ENCODE measurements around the gene C3orf70. TPM values are rescaled to one million over a fixed set of nuclear protein-coding genes. Genes with fewer than 3 reads are reported as not detected.

The C3orf70 gene
- total RNA-seq, 2 experiments from 2014 or later, result 0.04 TPM; not detected in 1

GRCh38 chr3:185164428-185165217 lies 11.8 kb upstream of the C3orf70 start:
- CTCF ChIA-PET, result interaction anchor here (1.0 to 2.6 kb wide), 2 partner anchors 12 kb away, joined by 3 to 8 read pairs; partner anchors contain the start of gene C3orf70
- H3K27ac Mint-ChIP-seq, result no peak overlapping the region
- no peak overlapping the region for H3K4me3 Mint-ChIP-seq
- H3K4me1 Mint-ChIP-seq, result no peaks in the 10 kb centered on the region
- intact Hi-C loops (cut with DNase I, micrococcal nuclease), result no loop called here
- H3K36me3 Mint-ChIP-seq (ENCODE audit: low read depth), result no peaks in the 10 kb centered on the region
- no peak for ATAC-seq
- H3K27me3 Mint-ChIP-seq, result peaks cover 5% of the 10 kb centered on the region
- POLR2A ChIA-PET, result interaction anchor here (0.6 kb wide), 1 partner anchor 364 kb away, joined by 3 read pairs; no protein-coding TSS in a partner anchor
- H3K9me3 Mint-ChIP-seq (ENCODE audit: low read depth), result no peaks in the 10 kb centered on the region
- no peak for DNase-seq

GRCh38 chr3:185162634-185163033 lies 9.8 kb upstream of the C3orf70 start:
- ChIA-PET CTCF (interaction anchor here (0.6 to 2.6 kb wide), 3 partner anchors 10 to 36 kb away, joined by 3 to 8 read pairs (median 3); partner anchors contain the start of gene C3orf70), POLR2A (no interaction called here)
- DNase-seq, result no peak
- Mint-ChIP-seq H3K36me3 (ENCODE audit: low read depth) (no peaks in the 10 kb centered on the region), H3K27ac (no peak overlapping the region), H3K9me3 (ENCODE audit: low read depth) (no peaks in the 10 kb centered on the region), H3K4me3 (no peak overlapping the region), H3K4me1 (no peaks in the 10 kb centered on the region), H3K27me3 (peaks cover 14% of the 10 kb centered on the region)
- intact Hi-C loops (cut with DNase I, micrococcal nuclease), result no loop called here
- no peak for ATAC-seq

GRCh38 chr3:185161761-185162160 lies 8.9 kb upstream of the C3orf70 start:
- intact Hi-C loops (cut with DNase I, micrococcal nuclease), result no loop called here
- ChIA-PET CTCF (interaction anchor here (1.7 to 2.6 kb wide), 2 partner anchors 10 to 16 kb away, joined by 4 to 8 read pairs; partner anchors contain the start of gene C3orf70), POLR2A (no interaction called here)
- Mint-ChIP-seq H3K27me3 (peaks cover 17% of the 10 kb centered on the region), H3K4me1 (no peaks in the 10 kb centered on the region), H3K9me3 (ENCODE audit: low read depth) (no peaks in the 10 kb centered on the region), H3K27ac (no peak overlapping the region), H3K36me3 (ENCODE audit: low read depth) (no peaks in the 10 kb centered on the region), H3K4me3 (no peak overlapping the region)
- no peak for DNase-seq
- ATAC-seq, result no peak

GRCh38 chr3:185157347-185157746 lies 4.5 kb upstream of the C3orf70 start:
- ATAC-seq (no peak), DNase-seq (no peak)
- Mint-ChIP-seq H3K9me3 (ENCODE audit: low read depth) (no peaks in the 10 kb centered on the region), H3K4me1 (peaks cover 3% of the 10 kb centered on the region), H3K27me3 (peaks cover 18% of the 10 kb centered on the region), H3K27ac (no peak overlapping the region), H3K4me3 (no peak overlapping the region), H3K36me3 (ENCODE audit: low read depth) (no peaks in the 10 kb centered on the region)
- intact Hi-C loops (cut with DNase I, micrococcal nuclease), result no loop called here
- POLR2A ChIA-PET, result no interaction called here
- CTCF ChIA-PET, result interaction anchor here (1.0 to 2.9 kb wide), 3 partner anchors 10 to 21 kb away, joined by 4 to 8 read pairs (median 4); no protein-coding TSS in a partner anchor

GRCh38 chr3:185155678-185156077 lies 2.8 kb upstream of the C3orf70 start:
- Mint-ChIP-seq H3K36me3 (ENCODE audit: low read depth) (no peaks in the 10 kb centered on the region), H3K27me3 (peaks cover 27% of the 10 kb centered on the region), H3K4me3 (no peak overlapping the region), H3K4me1 (peaks cover 5% of the 10 kb centered on the region), H3K9me3 (ENCODE audit: low read depth) (no peaks in the 10 kb centered on the region), H3K27ac (no peak overlapping the region)
- ChIA-PET CTCF (interaction anchor here (0.7 kb wide), 1 partner anchor 10 kb away, joined by 3 read pairs; no protein-coding TSS in a partner anchor), POLR2A (no interaction called here)
- intact Hi-C loops (cut with DNase I, micrococcal nuclease), result no loop called here
- no peak for DNase-seq
- no peak for ATAC-seq

GRCh38 chr3:185153861-185154629 lies 1.2 kb upstream of the C3orf70 start:
- ATAC-seq, result peak; percentile 20
- ChIA-PET CTCF (no interaction called here), POLR2A (no interaction called here)
- no peaks in the 10 kb centered on the region for H3K36me3 Mint-ChIP-seq (ENCODE audit: low read depth)
- H3K27ac Mint-ChIP-seq, result no peak overlapping the region
- intact Hi-C loops (cut with DNase I, micrococcal nuclease), result no loop called here
- H3K4me1 Mint-ChIP-seq, result peaks cover 5% of the 10 kb centered on the region
- H3K9me3 Mint-ChIP-seq (ENCODE audit: low read depth), result no peaks in the 10 kb centered on the region
- no peak overlapping the region for H3K4me3 Mint-ChIP-seq
- H3K27me3 Mint-ChIP-seq, result peaks cover 33% of the 10 kb centered on the region
- no peak for DNase-seq

- ChIA-PET CTCF (interaction anchor here (1.7 kb wide), 1 partner anchor 10 kb away, joined by 8 read pairs; no protein-coding TSS in a partner anchor), POLR2A (no interaction called here)
- Mint-ChIP-seq H3K27ac (no peak overlapping the region), H3K9me3 (ENCODE audit: low read depth) (no peaks in the 10 kb centered on the region), H3K4me1 (peaks cover 5% of the 10 kb centered on the region), H3K36me3 (ENCODE audit: low read depth) (no peaks in the 10 kb centered on the region), H3K27me3 (peaks cover 28% of the 10 kb centered on the region), H3K4me3 (no peak overlapping the region)
- peak; percentile 23 for ATAC-seq
- peak; percentile 38 for DNase-seq
- intact Hi-C loops (cut with DNase I, micrococcal nuclease), result no loop called here
Observed at GRCh38 chr3:185153171-185153771, 411 bp upstream of the C3orf70 start.

GRCh38 chr3:185151964-185152409 lies 873 bp downstream of the C3orf70 start:
- Mint-ChIP-seq H3K4me3 (peak overlapping the region; percentile 59), H3K4me1 (peaks cover 5% of the 10 kb centered on the region), H3K27ac (no peak overlapping the region), H3K9me3 (ENCODE audit: low read depth) (no peaks in the 10 kb centered on the region), H3K36me3 (ENCODE audit: low read depth) (no peaks in the 10 kb centered on the region), H3K27me3 (peaks cover 25% of the 10 kb centered on the region)
- DNase-seq (no peak), ATAC-seq (no peak)
- POLR2A ChIA-PET, result no interaction called here
- CTCF ChIA-PET, result interaction anchor here (0.6 to 1.7 kb wide), 2 partner anchors 11 to 121 kb away, joined by 3 to 8 read pairs; no protein-coding TSS in a partner anchor
- intact Hi-C loops (cut with DNase I, micrococcal nuclease), result no loop called here

- H3K9me3 Mint-ChIP-seq (ENCODE audit: low read depth), result no peaks in the 10 kb centered on the region
- no peak for ATAC-seq
- H3K27ac Mint-ChIP-seq, result no peak overlapping the region
- ChIA-PET CTCF (interaction anchor here (0.6 to 1.7 kb wide), 3 partner anchors 12 to 277 kb away, joined by 3 to 8 read pairs (median 3); no protein-coding TSS in a partner anchor), POLR2A (no interaction called here)
- H3K4me1 Mint-ChIP-seq, result peaks cover 5% of the 10 kb centered on the region
- H3K4me3 Mint-ChIP-seq, result no peak overlapping the region
- H3K27me3 Mint-ChIP-seq, result peaks cover 21% of the 10 kb centered on the region
- no peaks in the 10 kb centered on the region for H3K36me3 Mint-ChIP-seq (ENCODE audit: low read depth)
- no peak for DNase-seq
- intact Hi-C loops (cut with DNase I, micrococcal nuclease), result no loop called here
Observed at GRCh38 chr3:185151101-185151963, 1.5 kb downstream of the C3orf70 start.

- Mint-ChIP-seq H3K27ac (no peak overlapping the region), H3K4me3 (no peak overlapping the region), H3K9me3 (ENCODE audit: low read depth) (no peaks in the 10 kb centered on the region), H3K4me1 (peaks cover 5% of the 10 kb centered on the region), H3K36me3 (ENCODE audit: low read depth) (no peaks in the 10 kb centered on the region), H3K27me3 (peaks cover 24% of the 10 kb centered on the region)
- no peak for ATAC-seq
- ChIA-PET POLR2A (no interaction called here), CTCF (interaction anchor here (0.6 to 1.0 kb wide), 2 partner anchors 158 to 276 kb away, joined by 3 read pairs; no protein-coding TSS in a partner anchor)
- no peak for DNase-seq
- intact Hi-C loops (cut with DNase I, micrococcal nuclease), result no loop called here
Observed at GRCh38 chr3:185150561-185150960, 2.3 kb downstream of the C3orf70 start.
